A549 (cell line): ENCODE measurements around the gene PDZD4. TPM values are rescaled to one million over a fixed set of nuclear protein-coding genes. Genes with fewer than 3 reads are reported as not detected.

Experiments
- ATAC-seq, 2 experiments: fragments of 200-7000 bp in 1 of 2; fragments of >200 bp in 1 of 2; cut with Nextera tagmentation in 1 of 2; cut with Tn5 transposase in 1 of 2; 3 replicates each; pipeline versions ENCODE4 v1.8.0 to v1.9.1; 2018 to 2020; ENCODE audit warnings: mild to moderate bottlenecking in 1 of 2, moderate library complexity in 1 of 2
- CTCF ChIA-PET: fragments of 300-600 bp; sonication (Branson Sonifier 250); formaldehyde crosslinking; extraction: SDS; loops from one replicate; lab custom pipeline; 2021; ENCODE audit warnings: antibody characterized with exemption, inconsistent platforms; lab: Yijun Ruan, JAX
- POLR2A ChIA-PET: fragments of 350-600 bp; formaldehyde crosslinking; extraction: SDS; loops from one replicate; lab custom pipeline; 2021; ENCODE audit warnings: antibody characterized with exemption, inconsistent platforms; lab: Yijun Ruan, JAX
- DNase-seq, 2 experiments: peaks; one replicate each; pipeline versions ENCODE4 v3.0.0 to v3.0.0-alpha.2; 2011 to 2016; ENCODE audit warnings: low read depth in 1 of 2, low spot score in 1 of 2
- FAIRE-seq: peaks from 2 replicates; lab custom pipeline; 2011; peaks lifted over from hg19 to GRCh38; lab: Jason Lieb, UNC
- H3K27ac ChIP-seq, 2 experiments: fragments of >200 bp; sonication (Bioruptor Twin); formaldehyde crosslinking; 3 replicates each; pipeline ENCODE4 v1.5.1; 2016 to 2017
- H3K4me1 ChIP-seq: fragments of >200 bp; sonication (Bioruptor Twin); formaldehyde crosslinking; 3 replicates; pipeline ENCODE4 v1.6.1; 2016
- H3K4me2 ChIP-seq: fragments of >200 bp; sonication (Bioruptor Twin); formaldehyde crosslinking; 3 replicates; pipeline ENCODE4 v1.6.1; 2016
- H3K4me3 ChIP-seq: fragments of >200 bp; sonication (Bioruptor Twin); formaldehyde crosslinking; 3 replicates; pipeline ENCODE4 v1.5.1; 2016
- H3K9me3 ChIP-seq: fragments of >200 bp; sonication (Bioruptor Twin); formaldehyde crosslinking; 3 replicates; pipeline ENCODE4 v1.6.1; 2016
- BCL3 ChIP-seq: fragments of >200 bp; sonication (Bioruptor Twin); formaldehyde crosslinking; IDR thresholded peaks from 3 replicates; pipeline ENCODE4 v1.6.1; 2016
- CBX2 ChIP-seq: fragments of 200-600 bp; sonication (generic); IDR thresholded peaks from 2 replicates; pipeline ENCODE4 v1.6.1; 2016; ENCODE audit warnings: low read depth, mild to moderate bottlenecking, borderline replicate concordance
- CHD2 ChIP-seq: fragments of 150-350 bp; IDR thresholded peaks from 2 replicates; pipeline ENCODE4 v1.6.1; 2014; ENCODE audit warnings: low read length; ENCODE audit not compliant: partially characterized antibody
- CHD4 ChIP-seq: fragments of 200-600 bp; sonication (generic); IDR thresholded peaks from 2 replicates; pipeline ENCODE4 v1.6.1; 2016; ENCODE audit warnings: antibody characterized with exemption, mild to moderate bottlenecking, borderline replicate concordance
- EHMT2 ChIP-seq: fragments of 200-600 bp; sonication (generic); IDR thresholded peaks from 2 replicates; pipeline ENCODE4 v1.6.1; 2016; ENCODE audit warnings: antibody characterized with exemption, low read depth, mild to moderate bottlenecking, moderate library complexity
- GATA3 ChIP-seq: IDR thresholded peaks from 2 replicates; pipeline ENCODE4 v1.6.1; 2012; ENCODE audit warnings: borderline replicate concordance
- HDAC2 ChIP-seq: fragments of 200-600 bp; sonication (generic); IDR thresholded peaks from 2 replicates; pipeline ENCODE4 v1.6.1; 2016
- HOXA7 ChIP-seq: fragments of 250-450 bp; sonication (Bioruptor Pico); IDR thresholded peaks from 2 replicates; pipeline ENCODE4 v1.5.0; 2020; ENCODE audit warnings: mild to moderate bottlenecking, moderate library complexity
- MAFK ChIP-seq: fragments of 450-650 bp; IDR thresholded peaks from 2 replicates; pipeline ENCODE4 v1.6.1; 2014; ENCODE audit not compliant: partially characterized antibody
- NPAS2 ChIP-seq: fragments of 250-450 bp; sonication (Bioruptor Pico); IDR thresholded peaks from 2 replicates; pipeline ENCODE4 v1.8.0; 2022; ENCODE audit warnings: mild to moderate bottlenecking, moderate library complexity, borderline replicate concordance
- NR3C1 ChIP-seq: fragments of >200 bp; sonication (Bioruptor Twin); formaldehyde crosslinking; IDR thresholded peaks from 3 replicates; pipeline ENCODE4 v1.6.1; 2017
- PHF8 ChIP-seq: fragments of 200-600 bp; sonication (generic); IDR thresholded peaks from 2 replicates; pipeline ENCODE4 v1.6.1; 2016; ENCODE audit warnings: low read depth, mild to moderate bottlenecking, antibody characterized with exemption, moderate library complexity, borderline replicate concordance
- TP53 ChIP-seq: fragments of 250-450 bp; sonication (Bioruptor Pico); IDR thresholded peaks from 2 replicates; pipeline ENCODE4 v1.5.0; 2021; ENCODE audit warnings: mild to moderate bottlenecking, moderate library complexity
- ZSCAN20 ChIP-seq: fragments of 250-450 bp; sonication (Bioruptor Pico); IDR thresholded peaks from 2 replicates; pipeline ENCODE4 v1.8.0; 2022; ENCODE audit warnings: mild to moderate bottlenecking, moderate library complexity
- WGBS: methylation state at CpG from one replicate; pipeline ENCODE4 v1.1.6; 2017; ENCODE audit errors: missing lambda C conversion rate; 5-methylcytosine and 5-hydroxymethylcytosine counted together
- polyA plus RNA-seq, 4 experiments: library from polyadenylated mRNA; depleted of rRNA in 3 of 4; stranded (reverse); fragments of >200 nt; fragmentation: RNase III in 1 of 4; extraction: RNeasy Plus Mini Kit Qiagen cat#74134 plus additional on column Dnase treatment in 1 of 4; gene quantifications; 2 replicates in 3 of 4; 3 replicates in 1 of 4; pipeline ENCODE4 v1.2.3, GENCODE V29; 2011 to 2017
- TF ChIP-seq, protein P1 (sequence below): fragments of 250-450 bp; sonication (Bioruptor Pico); IDR thresholded peaks from 2 replicates; pipeline ENCODE4 v1.5.0; 2020; ENCODE audit warnings: low read depth, mild to moderate bottlenecking, moderate library complexity
- TF ChIP-seq, protein P2 (sequence below): fragments of 250-450 bp; sonication (Bioruptor Pico); IDR thresholded peaks from 2 replicates; pipeline ENCODE4 v1.5.0; 2021; ENCODE audit warnings: mild to moderate bottlenecking, moderate library complexity, borderline replicate concordance
- TF ChIP-seq, protein P3 (sequence below): fragments of 450-650 bp; IDR thresholded peaks from 2 replicates; pipeline ENCODE4 v1.6.1; 2014; ENCODE audit warnings: antibody characterized with exemption

Gene PDZD4
- polyA plus RNA-seq, 2 of the 4 experiments (the other 2 are of a cell fraction) = 1.2 to 3.0 TPM

DNA sequence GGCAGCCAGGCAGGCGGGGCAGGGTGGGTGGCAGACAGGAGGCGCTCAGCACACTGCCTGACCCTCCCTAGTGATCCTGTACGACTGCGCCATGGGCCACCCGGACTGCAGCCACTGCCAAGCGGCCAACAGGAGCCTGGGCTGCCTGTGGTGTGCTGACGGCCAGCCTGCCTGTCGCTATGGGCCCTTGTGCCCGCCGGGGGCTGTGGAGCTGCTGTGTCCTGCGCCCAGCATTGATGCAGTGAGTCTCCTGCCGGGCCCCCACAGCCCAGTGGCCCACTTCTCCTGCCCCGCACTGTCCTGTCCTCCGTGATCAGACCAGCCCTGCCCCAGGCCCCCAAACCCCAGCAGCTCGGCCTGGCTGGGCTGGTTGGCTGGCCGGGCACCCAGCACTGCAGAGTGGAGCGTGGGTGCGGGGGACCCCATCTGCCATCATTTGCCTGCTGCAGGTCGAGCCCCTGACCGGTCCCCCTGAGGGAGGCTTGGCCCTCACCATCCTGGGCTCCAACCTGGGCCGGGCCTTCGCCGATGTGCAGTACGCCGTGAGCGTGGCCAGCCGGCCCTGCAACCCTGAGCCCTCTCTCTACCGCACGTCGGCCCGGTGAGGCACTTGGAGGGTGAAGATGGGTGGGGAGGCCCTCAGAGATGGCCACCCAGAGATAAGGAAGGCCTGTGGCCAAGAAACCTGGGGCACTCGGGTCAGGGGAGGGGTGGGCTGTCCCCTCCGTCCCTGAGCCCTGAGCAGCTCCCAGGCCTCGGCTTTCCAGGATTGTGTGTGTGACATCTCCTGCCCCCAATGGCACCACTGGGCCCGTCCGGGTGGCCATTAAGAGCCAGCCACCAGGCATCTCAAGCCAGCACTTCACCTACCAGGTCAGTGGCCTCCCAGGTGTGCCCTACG, 58.7 kb downstream of the PDZD4 start:
- ChIA-PET CTCF (interaction anchor here (1.0 to 2.3 kb wide), 3 partner anchors 8 to 14 kb away, joined by 3 to 8 read pairs (median 5); partner anchors contain the start of gene PLXNB3), POLR2A (no interaction called here)
- no peak for FAIRE-seq
- Histone ChIP-seq H3K4me3 (no peak overlapping the region), H3K27ac (no peak overlapping the region), H3K9me3 (no peaks in the 10 kb centered on the region), H3K4me2 (no peak overlapping the region), H3K4me1 (no peaks in the 10 kb centered on the region; the same call in 2 of the 3 replicates)
- ATAC-seq = peak in 1 of 2 experiments; percentile 3; a peak in 2 of 6 replicates
- DNase-seq = no peak
- WGBS = 86% methylated on average over 17 of the region's 37 CpGs
- TF ChIP-seq CBX2 = no peak
- no peak for TF ChIP-seq ZSCAN20 (CRISPR knock-in tag)
- TF ChIP-seq, protein P1, sequence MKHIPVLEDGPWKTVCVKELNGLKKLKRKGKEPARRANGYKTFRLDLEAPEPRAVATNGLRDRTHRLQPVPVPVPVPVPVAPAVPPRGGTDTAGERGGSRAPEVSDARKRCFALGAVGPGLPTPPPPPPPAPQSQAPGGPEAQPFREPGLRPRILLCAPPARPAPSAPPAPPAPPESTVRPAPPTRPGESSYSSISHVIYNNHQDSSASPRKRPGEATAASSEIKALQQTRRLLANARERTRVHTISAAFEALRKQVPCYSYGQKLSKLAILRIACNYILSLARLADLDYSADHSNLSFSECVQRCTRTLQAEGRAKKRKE (CRISPR knock-in tag) = no peak
- TF ChIP-seq TP53 (CRISPR knock-in tag) = no peak
- no peak for TF ChIP-seq HOXA7 (CRISPR knock-in tag)
- no peak for TF ChIP-seq CHD2
- TF ChIP-seq PHF8 = no peak
- TF ChIP-seq, protein P2, sequence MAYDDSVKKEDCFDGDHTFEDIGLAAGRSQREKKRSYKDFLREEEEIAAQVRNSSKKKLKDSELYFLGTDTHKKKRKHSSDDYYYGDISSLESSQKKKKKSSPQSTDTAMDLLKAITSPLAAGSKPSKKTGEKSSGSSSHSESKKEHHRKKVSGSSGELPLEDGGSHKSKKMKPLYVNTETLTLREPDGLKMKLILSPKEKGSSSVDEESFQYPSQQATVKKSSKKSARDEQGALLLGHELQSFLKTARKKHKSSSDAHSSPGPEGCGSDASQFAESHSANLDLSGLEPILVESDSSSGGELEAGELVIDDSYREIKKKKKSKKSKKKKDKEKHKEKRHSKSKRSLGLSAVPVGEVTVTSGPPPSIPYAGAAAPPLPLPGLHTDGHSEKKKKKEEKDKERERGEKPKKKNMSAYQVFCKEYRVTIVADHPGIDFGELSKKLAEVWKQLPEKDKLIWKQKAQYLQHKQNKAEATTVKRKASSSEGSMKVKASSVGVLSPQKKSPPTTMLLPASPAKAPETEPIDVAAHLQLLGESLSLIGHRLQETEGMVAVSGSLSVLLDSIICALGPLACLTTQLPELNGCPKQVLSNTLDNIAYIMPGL = no peak
- TF ChIP-seq, protein P3, sequence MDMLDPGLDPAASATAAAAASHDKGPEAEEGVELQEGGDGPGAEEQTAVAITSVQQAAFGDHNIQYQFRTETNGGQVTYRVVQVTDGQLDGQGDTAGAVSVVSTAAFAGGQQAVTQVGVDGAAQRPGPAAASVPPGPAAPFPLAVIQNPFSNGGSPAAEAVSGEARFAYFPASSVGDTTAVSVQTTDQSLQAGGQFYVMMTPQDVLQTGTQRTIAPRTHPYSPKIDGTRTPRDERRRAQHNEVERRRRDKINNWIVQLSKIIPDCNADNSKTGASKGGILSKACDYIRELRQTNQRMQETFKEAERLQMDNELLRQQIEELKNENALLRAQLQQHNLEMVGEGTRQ = no peak
- TF ChIP-seq HDAC2 = no peak
- no peak for TF ChIP-seq NPAS2 (CRISPR knock-in tag)
- no peak for TF ChIP-seq NR3C1
- no peak for TF ChIP-seq CHD4
- no peak for TF ChIP-seq BCL3
- no peak for TF ChIP-seq MAFK
- no peak for TF ChIP-seq EHMT2

- CTCF ChIA-PET = interaction anchor here (1.0 kb wide), 1 partner anchor 11 kb away, joined by 3 read pairs; no protein-coding TSS in a partner anchor
- 79% methylated on average over 8 of the region's 18 CpGs for WGBS
- DNase-seq = no peak
- H3K4me1 ChIP-seq = peaks cover 8% of the 10 kb centered on the region; the same call in 2 of the 3 replicates
- POLR2A ChIA-PET = no interaction called here
- H3K9me3 ChIP-seq = no peaks in the 10 kb centered on the region
- no peak overlapping the region for H3K4me3 ChIP-seq
- ATAC-seq = no peak
- no peak for TF ChIP-seq GATA3
- no peak for TF ChIP-seq TP53 (CRISPR knock-in tag)
- no peak for FAIRE-seq
- H3K27ac ChIP-seq = no peak overlapping the region
- no peak overlapping the region for H3K4me2 ChIP-seq
Observed at GRCh38 chrX:153770601-153771414, 59.5 kb downstream of the PDZD4 start.
